Activated T-cell treated with anti-CD3 and anti-CD28 coated beads, Interleukin-2, amount 50 U/mL, for 4 hours (primary cell): Measurements from ENCODE around the gene PUM2. TPM values are rescaled to one million over a fixed set of nuclear protein-coding genes. Genes with fewer than 3 reads are reported as not detected.

ENCODE experiments used
- ATAC-seq, 2 donors: fragments of 200-7000 bp; cut with Tn5 transposase; one replicate each; pipeline ENCODE4 v1.10.0; 2021
- DNase-seq: peaks from one replicate; pipeline ENCODE4 v3.0.0-alpha.2; 2020
- H3K27me3 Mint-ChIP-seq: one replicate; pipeline ENCODE4 v1.8.0; 2021; ENCODE audit warnings: low read depth, mixed read lengths
- H3K36me3 Mint-ChIP-seq: one replicate; pipeline ENCODE4 v1.8.0; 2022; ENCODE audit warnings: mixed read lengths; ENCODE audit not compliant: insufficient read depth
- H3K4me1 Mint-ChIP-seq: one replicate; pipeline ENCODE4 v1.8.0; 2021; ENCODE audit warnings: low read depth, mixed read lengths
- H3K4me3 Mint-ChIP-seq: one replicate; pipeline ENCODE4 v1.8.0; 2021; ENCODE audit warnings: mild to moderate bottlenecking, moderate library complexity, mixed read lengths
- H3K9me3 Mint-ChIP-seq: one replicate; pipeline ENCODE4 v1.8.0; 2021; ENCODE audit warnings: mixed read lengths
- total RNA-seq, 3 donors: library from RNA; stranded (reverse); gene quantifications; one replicate each; pipeline ENCODE4 v1.2.1, GENCODE V29; 2021

Gene PUM2
- total RNA-seq, 3 donors from 2014 or later: 88.1 to 92.6 (median 91.3) TPM

GRCh38 chr2:20361893-20362292 is 11.2 kb upstream of the PUM2 start:
- Mint-ChIP-seq H3K36me3 (no peaks in the 10 kb centered on the region), H3K4me1 (peaks cover 15% of the 10 kb centered on the region), H3K4me3 (no peak overlapping the region), H3K27me3 (peaks cover 1% of the 10 kb centered on the region), H3K9me3 (no peaks in the 10 kb centered on the region)
- DNase-seq: no peak
- no peak for ATAC-seq

- no peak for DNase-seq
- H3K4me3 Mint-ChIP-seq: no peak overlapping the region
- no peaks in the 10 kb centered on the region for H3K9me3 Mint-ChIP-seq
- no peaks in the 10 kb centered on the region for H3K36me3 Mint-ChIP-seq
- ATAC-seq: no peak
- H3K27me3 Mint-ChIP-seq: no peaks in the 10 kb centered on the region
- no peaks in the 10 kb centered on the region for H3K4me1 Mint-ChIP-seq
Observed at GRCh38 chr2:20359096-20359495, 8.5 kb upstream of the PUM2 start.

GRCh38 chr2:20357638-20358389 is 7.2 kb upstream of the PUM2 start:
- Mint-ChIP-seq H3K4me1 (no peaks in the 10 kb centered on the region), H3K4me3 (no peak overlapping the region), H3K9me3 (no peaks in the 10 kb centered on the region), H3K27me3 (no peaks in the 10 kb centered on the region), H3K36me3 (no peaks in the 10 kb centered on the region)
- ATAC-seq (no peak), DNase-seq (no peak)

GRCh38 chr2:20356042-20356441 is 5.4 kb upstream of the PUM2 start:
- Mint-ChIP-seq H3K27me3 (no peaks in the 10 kb centered on the region), H3K4me3 (no peak overlapping the region), H3K9me3 (no peaks in the 10 kb centered on the region), H3K36me3 (no peaks in the 10 kb centered on the region), H3K4me1 (no peaks in the 10 kb centered on the region)
- ATAC-seq (no peak), DNase-seq (no peak)

- Mint-ChIP-seq H3K36me3 (no peaks in the 10 kb centered on the region), H3K27me3 (no peaks in the 10 kb centered on the region), H3K4me3 (no peak overlapping the region), H3K9me3 (no peaks in the 10 kb centered on the region), H3K4me1 (no peaks in the 10 kb centered on the region)
- DNase-seq (no peak), ATAC-seq (no peak)
Observed at GRCh38 chr2:20355131-20355530, 4.5 kb upstream of the PUM2 start.

- H3K4me3 Mint-ChIP-seq: no peak overlapping the region
- H3K9me3 Mint-ChIP-seq: no peaks in the 10 kb centered on the region
Observed at GRCh38 chr2:20353241-20353992, 2.8 kb upstream of the PUM2 start.

GRCh38 chr2:20352581-20353216 is 2.1 kb upstream of the PUM2 start:
- ATAC-seq (no peak), DNase-seq (no peak)
- Mint-ChIP-seq H3K4me1 (peaks cover 14% of the 10 kb centered on the region), H3K27me3 (no peaks in the 10 kb centered on the region), H3K36me3 (peaks cover 6% of the 10 kb centered on the region), H3K9me3 (no peaks in the 10 kb centered on the region), H3K4me3 (no peak overlapping the region)

More at GRCh38 chr2:20353241-20353992, 2.8 kb upstream of the PUM2 start:
- Mint-ChIP-seq H3K36me3 (peaks cover 3% of the 10 kb centered on the region), H3K4me1 (peaks cover 10% of the 10 kb centered on the region), H3K27me3 (no peaks in the 10 kb centered on the region)
- ATAC-seq (no peak), DNase-seq (no peak)

GRCh38 chr2:20352230-20352578 is 1.6 kb upstream of the PUM2 start:
- no peak overlapping the region for H3K4me3 Mint-ChIP-seq
- ATAC-seq (no peak), DNase-seq (no peak)
- peaks cover 6% of the 10 kb centered on the region for H3K36me3 Mint-ChIP-seq
- no peaks in the 10 kb centered on the region for H3K9me3 Mint-ChIP-seq
- H3K4me1 Mint-ChIP-seq: peaks cover 19% of the 10 kb centered on the region
- H3K27me3 Mint-ChIP-seq: no peaks in the 10 kb centered on the region

GRCh38 chr2:20351555-20352229 is 1.0 kb upstream of the PUM2 start:
- no peaks in the 10 kb centered on the region for H3K27me3 Mint-ChIP-seq
- no peak overlapping the region for H3K4me3 Mint-ChIP-seq
- ATAC-seq (no peak), DNase-seq (no peak)
- no peaks in the 10 kb centered on the region for H3K9me3 Mint-ChIP-seq
- peaks cover 24% of the 10 kb centered on the region for H3K4me1 Mint-ChIP-seq
- peaks cover 10% of the 10 kb centered on the region for H3K36me3 Mint-ChIP-seq

GRCh38 chr2:20350041-20350712 is 467 bp downstream of the PUM2 start:
- H3K27me3 Mint-ChIP-seq: no peaks in the 10 kb centered on the region

GRCh38 chr2:20349513-20349921 is 1.1 kb downstream of the PUM2 start:
- no peak for DNase-seq
- Mint-ChIP-seq H3K9me3 (no peaks in the 10 kb centered on the region), H3K4me3 (peak overlapping the region; percentile 95), H3K27me3 (no peaks in the 10 kb centered on the region), H3K36me3 (peaks cover 14% of the 10 kb centered on the region), H3K4me1 (peaks cover 43% of the 10 kb centered on the region)
- no peak for ATAC-seq

More at GRCh38 chr2:20350041-20350712, 467 bp downstream of the PUM2 start:
- ATAC-seq (peak; percentile 44 to 54), DNase-seq (peak; percentile 42)
- Mint-ChIP-seq H3K4me3 (peak overlapping the region; percentile 95), H3K4me1 (peaks cover 38% of the 10 kb centered on the region), H3K9me3 (no peaks in the 10 kb centered on the region), H3K36me3 (peaks cover 14% of the 10 kb centered on the region)

- DNase-seq: no peak
- H3K9me3 Mint-ChIP-seq: no peaks in the 10 kb centered on the region
- no peak for ATAC-seq
- H3K4me3 Mint-ChIP-seq: peak overlapping the region; percentile 95
- peaks cover 14% of the 10 kb centered on the region for H3K36me3 Mint-ChIP-seq
- peaks cover 52% of the 10 kb centered on the region for H3K4me1 Mint-ChIP-seq
- no peaks in the 10 kb centered on the region for H3K27me3 Mint-ChIP-seq
Observed at GRCh38 chr2:20348542-20348941, 2.1 kb downstream of the PUM2 start.

- no peaks in the 10 kb centered on the region for H3K9me3 Mint-ChIP-seq
Observed at GRCh38 chr2:20346565-20347381, 3.9 kb downstream of the PUM2 start.

More at GRCh38 chr2:20346565-20347381, 3.9 kb downstream of the PUM2 start:
- ATAC-seq: no peak
- peaks cover 59% of the 10 kb centered on the region for H3K4me1 Mint-ChIP-seq
- H3K27me3 Mint-ChIP-seq: no peaks in the 10 kb centered on the region
- H3K36me3 Mint-ChIP-seq: peaks cover 14% of the 10 kb centered on the region
- H3K4me3 Mint-ChIP-seq: peak overlapping the region; percentile 31
- no peak for DNase-seq
